ENCODE data around the gene IMP4. TPM values are rescaled to one million over a fixed set of nuclear protein-coding genes. Genes with fewer than 3 reads are reported as not detected.

The IMP4 gene
- total RNA-seq, 1 experiment from 2014 or later: 121 TPM

- Histone ChIP-seq H2AFZ (ENCODE audit: low read depth, low read length, poor library complexity, severe bottlenecking) (no peak overlapping the region), H3K4me1 (ENCODE audit: control insufficient read depth in 1 of 2, insufficient read depth in 2 of 2, low read length in 2 of 2) (peaks cover 11 to 26% of the 10 kb centered on the region in 2 experiments), H3K4me2 (ENCODE audit: low read length) (peak overlapping the region; percentile 90), H3K36me3 (ENCODE audit: control insufficient read depth in 1 of 2, insufficient read depth in 2 of 2, low read length in 2 of 2) (peaks cover 0 to 4% of the 10 kb centered on the region in 2 experiments; a peak in 2 of 4 replicates), H4K20me1 (ENCODE audit: insufficient read depth) (no peaks in the 10 kb centered on the region), H3K9ac (ENCODE audit: low read length) (no peak overlapping the region), H3K4me3 (replicated peaks in 1 of 2; ENCODE audit: low read depth in 1 of 2, low read length in 2 of 2) (no peak overlapping the region), H3K27ac (ENCODE audit: low read depth, low read length) (peak overlapping the region; percentile 36), H3K9me2 (ENCODE audit: insufficient read depth) (no peaks in the 10 kb centered on the region), H3K79me2 (ENCODE audit: insufficient read depth, low read length) (peaks cover 2% of the 10 kb centered on the region; the same call in 1 of the 2 replicates), H3K9me3 (ENCODE audit: control insufficient read depth in 1 of 2, insufficient read depth in 1 of 2, low read depth in 1 of 2, low read length in 2 of 2) (no peaks in the 10 kb centered on the region), H3K27me3 (ENCODE audit: insufficient read depth, low read length) (no peaks in the 10 kb centered on the region)
- RAD21 ChIA-PET (ENCODE audit: low non-redundant PET in 1 of 2, low total read pairs in 2 of 2, uncharacterized antibody in 2 of 2, unreplicated experiment in 2 of 2): no interaction called here
- intact Hi-C loops (cut with micrococcal nuclease): no loop called here
- CTCF ChIA-PET: no interaction called here
- DNase-seq (ENCODE audit: low read depth, low spot score): no peak
- no TSS peak for BruUV-seq (replicated peaks)
- POLR2A ChIA-PET: no interaction called here
- TF ChIP-seq POLR2AphosphoS5 (IDR thresholded peaks at IDR 0.05; ENCODE audit: low read depth, low read length) (no peak), ELF1 (IDR thresholded peaks at IDR 0.05; ENCODE audit: borderline replicate concordance, low read depth) (no peak), EZH2phosphoT487 (IDR thresholded peaks at IDR 0.05; ENCODE audit: borderline replicate concordance) (no peak)
- TF ChIP-seq, protein P1, sequence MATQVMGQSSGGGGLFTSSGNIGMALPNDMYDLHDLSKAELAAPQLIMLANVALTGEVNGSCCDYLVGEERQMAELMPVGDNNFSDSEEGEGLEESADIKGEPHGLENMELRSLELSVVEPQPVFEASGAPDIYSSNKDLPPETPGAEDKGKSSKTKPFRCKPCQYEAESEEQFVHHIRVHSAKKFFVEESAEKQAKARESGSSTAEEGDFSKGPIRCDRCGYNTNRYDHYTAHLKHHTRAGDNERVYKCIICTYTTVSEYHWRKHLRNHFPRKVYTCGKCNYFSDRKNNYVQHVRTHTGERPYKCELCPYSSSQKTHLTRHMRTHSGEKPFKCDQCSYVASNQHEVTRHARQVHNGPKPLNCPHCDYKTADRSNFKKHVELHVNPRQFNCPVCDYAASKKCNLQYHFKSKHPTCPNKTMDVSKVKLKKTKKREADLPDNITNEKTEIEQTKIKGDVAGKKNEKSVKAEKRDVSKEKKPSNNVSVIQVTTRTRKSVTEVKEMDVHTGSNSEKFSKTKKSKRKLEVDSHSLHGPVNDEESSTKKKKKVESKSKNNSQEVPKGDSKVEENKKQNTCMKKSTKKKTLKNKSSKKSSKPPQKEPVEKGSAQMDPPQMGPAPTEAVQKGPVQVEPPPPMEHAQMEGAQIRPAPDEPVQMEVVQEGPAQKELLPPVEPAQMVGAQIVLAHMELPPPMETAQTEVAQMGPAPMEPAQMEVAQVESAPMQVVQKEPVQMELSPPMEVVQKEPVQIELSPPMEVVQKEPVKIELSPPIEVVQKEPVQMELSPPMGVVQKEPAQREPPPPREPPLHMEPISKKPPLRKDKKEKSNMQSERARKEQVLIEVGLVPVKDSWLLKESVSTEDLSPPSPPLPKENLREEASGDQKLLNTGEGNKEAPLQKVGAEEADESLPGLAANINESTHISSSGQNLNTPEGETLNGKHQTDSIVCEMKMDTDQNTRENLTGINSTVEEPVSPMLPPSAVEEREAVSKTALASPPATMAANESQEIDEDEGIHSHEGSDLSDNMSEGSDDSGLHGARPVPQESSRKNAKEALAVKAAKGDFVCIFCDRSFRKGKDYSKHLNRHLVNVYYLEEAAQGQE (IDR thresholded peaks at IDR 0.05; ENCODE audit: low read depth): no peak
- no peak for ATAC-seq
Observed at GRCh38 chr2:130337735-130338325, 4.9 kb upstream of the IMP4 start.

DNA sequence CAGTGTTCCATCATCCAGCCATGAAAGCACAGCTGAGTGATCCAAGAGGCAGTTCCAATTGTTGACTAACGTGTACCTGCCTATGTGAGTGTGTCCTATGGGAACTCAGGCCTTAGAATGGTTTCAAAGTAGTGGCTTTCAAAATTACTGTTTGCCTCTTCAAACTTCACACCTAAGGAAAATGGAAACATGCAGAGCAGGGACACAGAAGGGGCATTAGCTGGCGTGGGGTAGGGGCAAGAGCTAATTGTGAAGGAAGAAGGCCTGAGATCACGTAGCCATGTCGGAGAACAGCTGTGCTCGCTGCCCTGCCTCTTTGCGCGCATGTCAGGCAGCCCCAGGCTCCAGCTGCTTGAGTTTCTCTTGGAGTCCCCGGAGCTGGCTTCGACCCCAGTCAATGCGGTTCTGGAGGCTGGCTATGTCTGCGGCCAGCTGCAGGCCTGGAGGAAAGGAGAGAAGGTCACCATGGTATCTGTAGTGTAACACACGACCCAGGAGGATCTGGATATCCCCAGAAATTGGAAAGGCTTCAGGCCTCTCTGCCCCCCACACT, 3.8 kb upstream of the IMP4 start:
- Histone ChIP-seq H3K4me2 (ENCODE audit: low read length) (no peak overlapping the region), H3K9me3 (ENCODE audit: control insufficient read depth in 1 of 2, insufficient read depth in 1 of 2, low read depth in 1 of 2, low read length in 2 of 2) (no peaks in the 10 kb centered on the region), H3K27me3 (ENCODE audit: insufficient read depth, low read length) (no peaks in the 10 kb centered on the region), H3K9ac (ENCODE audit: low read length) (no peak overlapping the region), H3K4me3 (replicated peaks in 1 of 2; ENCODE audit: low read depth in 1 of 2, low read length in 2 of 2) (no peak overlapping the region), H2AFZ (ENCODE audit: low read depth, low read length, poor library complexity, severe bottlenecking) (no peak overlapping the region), H3K9me2 (ENCODE audit: insufficient read depth) (no peaks in the 10 kb centered on the region), H3K79me2 (ENCODE audit: insufficient read depth, low read length) (peaks cover 12% of the 10 kb centered on the region), H4K20me1 (ENCODE audit: insufficient read depth) (no peaks in the 10 kb centered on the region), H3K4me1 (ENCODE audit: control insufficient read depth in 1 of 2, insufficient read depth in 2 of 2, low read length in 2 of 2) (peaks cover 11 to 28% of the 10 kb centered on the region in 2 experiments), H3K27ac (ENCODE audit: low read depth, low read length) (no peak overlapping the region), H3K36me3 (ENCODE audit: control insufficient read depth in 1 of 2, insufficient read depth in 2 of 2, low read length in 2 of 2) (peaks cover 0 to 4% of the 10 kb centered on the region in 2 experiments; a peak in 2 of 4 replicates)
- no TSS peak for BruUV-seq (replicated peaks)
- intact Hi-C loops (cut with micrococcal nuclease): no loop called here
- DNase-seq (ENCODE audit: low read depth, low spot score): no peak
- POLR2A ChIA-PET: no interaction called here
- CTCF ChIA-PET: no interaction called here
- no peak for ATAC-seq
- RAD21 ChIA-PET (ENCODE audit: low non-redundant PET in 1 of 2, low total read pairs in 2 of 2, uncharacterized antibody in 2 of 2, unreplicated experiment in 2 of 2): no interaction called here
- TF ChIP-seq CBX3 (IDR thresholded peaks at IDR 0.05; ENCODE audit: low read depth) (no peak), SP1 (IDR thresholded peaks at IDR 0.05; ENCODE audit: low read depth) (no peak), SRF (IDR thresholded peaks at IDR 0.05; ENCODE audit: low read depth) (no peak), ZBTB33 (IDR thresholded peaks at IDR 0.05; ENCODE audit: extremely low read depth, insufficient replicate concordance, low read length) (no peak), EGR1 (IDR thresholded peaks at IDR 0.05; ENCODE audit: low read depth) (no peak), YY1 (IDR thresholded peaks at IDR 0.05; ENCODE audit: extremely low read depth, insufficient replicate concordance, low read depth, low read length) (no peak), SIN3A (IDR thresholded peaks at IDR 0.05; ENCODE audit: low read depth) (no peak), RAD21 (IDR thresholded peaks at IDR 0.05; ENCODE audit: low read depth) (no peak), JUND (IDR thresholded peaks at IDR 0.05) (no peak), CEBPB (IDR thresholded peaks at IDR 0.05; ENCODE audit: low read depth) (no peak), EZH2 (IDR thresholded peaks at IDR 0.05) (no peak), ZFX (IDR thresholded peaks at IDR 0.05) (no peak)
- TF ChIP-seq, protein P2, sequence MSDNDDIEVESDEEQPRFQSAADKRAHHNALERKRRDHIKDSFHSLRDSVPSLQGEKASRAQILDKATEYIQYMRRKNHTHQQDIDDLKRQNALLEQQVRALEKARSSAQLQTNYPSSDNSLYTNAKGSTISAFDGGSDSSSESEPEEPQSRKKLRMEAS (IDR thresholded peaks at IDR 0.05): no peak

Measured in HCT116 (cell line).